GM18508 (cell line): Measurements from ENCODE around the gene ZNF576.
"Not testable (repeated sequence)": the region's sequence is repeated elsewhere in the genome, so short reads cannot be mapped to it uniquely, and the experiment has no call there.

ENCODE experiments used
- ATAC-seq: cut with Tn5 transposase; IDR thresholded peaks from one replicate; pipeline ENCODE4 v1.9.1; 2021; ENCODE audit warnings: moderate number of reproducible peaks; ENCODE audit not compliant: insufficient read depth, unreplicated experiment

The ZNF576 gene

GRCh38 chr19:43643326-43643725 lies 46.9 kb downstream of the ZNF576 start:
- ATAC-seq, result no peak

GRCh38 chr19:43644181-43644580 lies 47.8 kb downstream of the ZNF576 start:
- ATAC-seq, result no peak

- no peak for ATAC-seq
These were observed 52.2 kb downstream of the ZNF576 start for GRCh38 chr19:43648633-43649032.

- no peak for ATAC-seq
These were observed 53.1 kb downstream of the ZNF576 start for GRCh38 chr19:43649514-43649913.

- ATAC-seq, result not testable (repeated sequence)
These were observed 53.9 kb downstream of the ZNF576 start for GRCh38 chr19:43650276-43650675.
